Measurements from ENCODE around the gene TGFB1. TPM values are rescaled to one million over a fixed set of nuclear protein-coding genes. Genes with fewer than 3 reads are reported as not detected.
A peak's percentile ranks its signal among the peaks of the same experiment; 100 is the strongest.

Gene TGFB1
- total RNA-seq, 1 donor from 2014 or later, result 3.4 TPM

GRCh38 chr19:41322451-41322850 lies 31.3 kb downstream of the TGFB1 start:
- H3K4me3 Mint-ChIP-seq, result peak overlapping the region; percentile 30
- H3K27ac Mint-ChIP-seq, result peak overlapping the region; percentile 57
- TF ChIP-seq CTCF (conservative IDR thresholded peaks at IDR 0.05), result no peak
- peaks cover 23% of the 10 kb centered on the region for H3K27me3 Mint-ChIP-seq
- no peak for DNase-seq (ENCODE audit: extremely low spot score, unreplicated experiment)
- H3K4me1 Mint-ChIP-seq (ENCODE audit: unreplicated experiment), result peaks cover 37% of the 10 kb centered on the region
- H3K36me3 Mint-ChIP-seq, result no peaks in the 10 kb centered on the region
- no peaks in the 10 kb centered on the region for H3K9me3 Mint-ChIP-seq

GRCh38 chr19:41321600-41322270 lies 32.0 kb downstream of the TGFB1 start:
- H3K36me3 Mint-ChIP-seq, result peaks cover 5% of the 10 kb centered on the region

GRCh38 chr19:41321204-41321599 lies 32.5 kb downstream of the TGFB1 start:
- Mint-ChIP-seq H3K4me1 (ENCODE audit: unreplicated experiment) (peaks cover 28% of the 10 kb centered on the region), H3K4me3 (no peak overlapping the region), H3K27me3 (peaks cover 13% of the 10 kb centered on the region), H3K27ac (no peak overlapping the region), H3K9me3 (no peaks in the 10 kb centered on the region), H3K36me3 (peaks cover 7% of the 10 kb centered on the region)
- no peak for DNase-seq (ENCODE audit: extremely low spot score, unreplicated experiment)
- TF ChIP-seq CTCF (conservative IDR thresholded peaks at IDR 0.05), result no peak

More at GRCh38 chr19:41321600-41322270, 32.0 kb downstream of the TGFB1 start:
- peaks cover 32% of the 10 kb centered on the region for H3K4me1 Mint-ChIP-seq (ENCODE audit: unreplicated experiment)
- no peak overlapping the region for H3K27ac Mint-ChIP-seq
- peak; percentile 82 for TF ChIP-seq CTCF (conservative IDR thresholded peaks at IDR 0.05)
- H3K9me3 Mint-ChIP-seq, result no peaks in the 10 kb centered on the region
- no peak for DNase-seq (ENCODE audit: extremely low spot score, unreplicated experiment)
- H3K4me3 Mint-ChIP-seq, result no peak overlapping the region
- peaks cover 19% of the 10 kb centered on the region for H3K27me3 Mint-ChIP-seq

- no peak for DNase-seq (ENCODE audit: extremely low spot score, unreplicated experiment)
- peaks cover 11% of the 10 kb centered on the region for H3K27me3 Mint-ChIP-seq
- H3K9me3 Mint-ChIP-seq, result no peaks in the 10 kb centered on the region
- peaks cover 11% of the 10 kb centered on the region for H3K36me3 Mint-ChIP-seq
- H3K4me3 Mint-ChIP-seq, result no peak overlapping the region
- no peak overlapping the region for H3K27ac Mint-ChIP-seq
- peaks cover 25% of the 10 kb centered on the region for H3K4me1 Mint-ChIP-seq (ENCODE audit: unreplicated experiment)
- TF ChIP-seq CTCF (conservative IDR thresholded peaks at IDR 0.05), result no peak
Measured at GRCh38 chr19:41320568-41320967, 33.2 kb downstream of the TGFB1 start.

GRCh38 chr19:41320185-41320518 lies 33.6 kb downstream of the TGFB1 start:
- Mint-ChIP-seq H3K4me3 (no peak overlapping the region), H3K36me3 (peaks cover 11% of the 10 kb centered on the region), H3K27me3 (peaks cover 8% of the 10 kb centered on the region), H3K9me3 (no peaks in the 10 kb centered on the region), H3K4me1 (ENCODE audit: unreplicated experiment) (peaks cover 20% of the 10 kb centered on the region), H3K27ac (no peak overlapping the region)
- no peak for TF ChIP-seq CTCF (conservative IDR thresholded peaks at IDR 0.05)
- no peak for DNase-seq (ENCODE audit: extremely low spot score, unreplicated experiment)

Data from type B pancreatic cell (in vitro differentiated cells).